Activated CD8-positive, alpha-beta memory T cell treated with anti-CD3 and anti-CD28 coated beads for 36 hours (primary cell): Measurements from ENCODE around the gene TIMM17A. TPM values are rescaled to one million over a fixed set of nuclear protein-coding genes. Genes with fewer than 3 reads are reported as not detected.

Source experiments
- CTCF ChIA-PET: fragments of 350-600 bp; sonication (Branson Sonifier 250); formaldehyde crosslinking; loops from one replicate; lab custom pipeline; 2021; ENCODE audit warnings: antibody characterized with exemption; lab: Charles Lee
- POLR2A ChIA-PET: fragments of 350-600 bp; sonication (Branson Sonifier 250); formaldehyde crosslinking; loops from one replicate; lab custom pipeline; 2021; ENCODE audit warnings: antibody characterized with exemption; lab: Charles Lee
- total RNA-seq, 2 experiments: library from RNA; stranded (reverse); gene quantifications; one replicate each; pipeline ENCODE4 v1.2.3, GENCODE V29; 2021

The TIMM17A gene
- total RNA-seq, 2 experiments from 2014 or later, result 119 to 122 TPM

DNA sequence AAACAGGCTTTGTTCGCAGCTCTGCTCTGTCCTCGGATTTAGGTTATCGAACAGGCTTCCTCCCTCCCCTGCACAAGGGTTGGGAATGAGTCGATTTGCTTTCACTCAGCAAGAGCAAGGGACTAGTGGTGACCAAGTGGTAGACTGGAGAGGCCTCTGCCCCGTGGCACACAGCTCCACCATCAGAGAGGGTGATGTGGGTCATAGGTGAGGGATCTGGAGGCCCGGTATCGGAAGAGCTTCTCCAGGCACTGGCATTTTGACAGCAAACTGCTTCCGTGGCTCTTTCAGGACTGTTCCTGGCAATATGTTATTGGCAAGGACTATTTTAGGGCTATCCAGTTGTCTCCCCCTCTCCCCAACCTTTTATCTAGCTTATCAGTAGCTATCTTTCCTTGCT, 52.0 kb downstream of the TIMM17A start:
- ChIA-PET POLR2A (no interaction called here), CTCF (interaction anchor here (0.6 to 1.8 kb wide), 4 partner anchors 10 to 128 kb away, joined by 3 to 4 read pairs (median 3); no protein-coding TSS in a partner anchor)

DNA sequence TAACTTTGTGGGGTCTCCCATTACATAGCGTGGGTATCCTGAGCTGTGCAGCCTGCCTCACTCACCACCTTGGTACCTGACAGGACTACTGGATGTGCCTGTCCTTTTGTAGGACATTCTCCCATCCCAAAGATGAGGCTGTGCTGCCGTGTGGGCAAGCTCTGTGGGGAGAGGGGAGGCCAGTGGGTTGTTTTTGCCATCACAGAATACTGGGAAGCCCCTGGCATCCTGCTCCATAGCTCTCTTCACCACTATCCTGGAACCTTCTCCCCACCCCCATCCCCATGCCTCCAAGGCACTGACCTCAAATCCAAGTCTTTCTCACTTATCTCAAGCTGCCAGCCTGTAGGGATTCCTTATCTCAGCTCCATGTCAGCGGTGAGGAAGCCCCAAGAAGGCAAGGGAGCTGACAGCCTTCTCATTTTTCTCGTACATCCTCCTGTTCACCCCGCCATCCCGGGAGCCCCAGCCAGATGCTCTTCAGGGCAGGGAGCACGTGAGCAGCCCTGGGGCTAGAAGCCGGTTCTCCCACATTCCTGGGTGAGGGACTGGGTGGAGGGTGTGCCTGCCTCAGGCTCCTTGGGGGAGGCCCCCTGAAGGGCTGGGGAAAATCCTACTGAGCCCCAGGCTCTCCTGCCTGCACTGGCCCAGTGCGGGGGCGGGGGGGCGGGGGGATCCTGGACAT, 52.6 kb downstream of the TIMM17A start:
- CTCF ChIA-PET, result interaction anchor here (0.6 to 2.0 kb wide), 5 partner anchors 9 to 128 kb away, joined by 3 to 5 read pairs (median 3); no protein-coding TSS in a partner anchor
- POLR2A ChIA-PET, result no interaction called here

DNA sequence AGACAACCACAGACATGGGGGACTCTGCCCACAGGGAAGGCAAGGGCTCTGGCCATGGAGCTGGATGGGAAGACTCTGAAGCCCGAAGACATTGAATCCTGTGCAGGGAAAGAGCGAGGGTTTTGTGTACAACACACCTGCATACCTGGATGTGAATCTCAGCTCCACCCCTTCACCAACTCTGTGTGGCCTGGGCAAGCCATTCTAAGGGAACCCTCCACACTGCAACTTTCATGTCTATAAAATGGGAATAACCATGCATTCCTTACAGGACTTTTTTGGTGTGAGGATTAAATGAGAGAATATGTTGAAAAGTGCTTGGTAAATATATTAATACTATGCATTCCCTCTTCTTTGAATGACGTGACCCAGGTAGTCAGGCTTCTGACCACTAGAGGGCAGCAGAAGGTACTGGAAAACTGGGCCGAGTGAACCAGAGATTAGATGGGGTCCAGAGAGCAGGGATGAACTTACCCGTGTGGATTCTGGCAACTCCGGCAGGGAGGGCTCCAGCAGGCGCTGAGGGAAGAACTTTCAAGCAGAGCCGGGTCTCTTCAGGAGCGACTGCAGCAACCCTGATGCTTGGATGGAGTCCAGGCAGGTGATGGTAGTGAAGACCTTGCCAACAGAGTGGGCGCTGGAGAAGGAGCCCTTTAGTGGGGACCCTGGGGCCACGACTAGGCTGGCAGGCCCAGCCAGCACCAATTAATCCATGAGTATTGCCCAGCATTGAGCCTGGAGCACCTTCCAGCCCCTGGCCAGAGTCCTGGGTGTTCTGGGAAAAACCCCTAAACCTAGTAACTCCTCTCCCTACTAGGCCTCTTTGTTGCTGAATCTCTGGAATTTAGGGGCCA, 54.2 kb downstream of the TIMM17A start:
- CTCF ChIA-PET, result interaction anchor here (0.5 to 2.3 kb wide), 10 partner anchors 8 to 131 kb away, joined by 3 to 8 read pairs (median 4); partner anchors contain the start of gene RNPEP

DNA sequence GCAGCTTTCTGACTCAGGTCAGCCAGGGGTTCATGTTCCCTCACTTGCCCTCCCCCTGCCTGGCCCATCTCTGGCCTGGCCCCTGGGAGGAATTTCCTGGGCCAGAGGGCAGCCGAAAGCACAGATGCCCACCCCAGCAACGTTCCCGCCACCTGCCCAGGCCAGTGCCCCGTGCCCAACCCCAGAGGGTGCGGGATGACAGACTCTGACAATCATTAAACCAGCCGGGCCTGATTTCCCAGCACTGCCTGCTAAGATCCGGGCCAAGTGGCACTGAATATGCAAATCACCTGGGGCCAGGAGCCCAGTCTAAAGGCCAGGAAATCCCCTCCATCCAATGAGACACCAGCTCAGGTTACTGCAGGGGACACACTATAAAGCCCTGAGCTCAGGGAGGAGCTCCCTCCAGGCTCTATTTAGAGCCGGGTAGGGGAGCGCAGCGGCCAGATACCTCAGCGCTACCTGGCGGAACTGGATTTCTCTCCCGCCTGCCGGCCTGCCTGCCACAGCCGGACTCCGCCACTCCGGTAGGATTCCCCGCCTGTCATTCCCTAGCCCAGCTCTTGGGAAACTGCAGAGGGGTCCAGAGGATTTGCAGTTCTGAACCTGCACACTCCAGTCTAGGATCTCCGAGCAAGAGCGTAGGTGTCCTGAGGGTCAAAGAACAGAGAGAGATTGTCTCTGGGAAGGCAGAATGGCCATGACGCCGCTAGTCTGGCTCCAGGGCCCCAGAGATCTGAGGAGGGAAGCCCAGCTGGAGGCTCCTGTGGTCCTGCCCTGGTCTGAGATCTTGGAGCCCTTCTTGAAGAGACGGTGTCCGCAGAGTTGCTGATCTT, 55.1 kb downstream of the TIMM17A start, which contains the start of gene ELF3:
ELF3 (plus strand) TSS at position 408 of the 836 bp plus-strand sequence. CDS start 550 bp downstream, outside the sequence.
- CTCF ChIA-PET, result interaction anchor here (0.5 to 2.3 kb wide), 6 partner anchors 9 to 130 kb away, joined by 3 to 8 read pairs (median 4); no protein-coding TSS in a partner anchor
- POLR2A ChIA-PET, result no interaction called here

More for the DNA sequence above, 54.2 kb downstream of the TIMM17A start:
- POLR2A ChIA-PET, result no interaction called here

DNA sequence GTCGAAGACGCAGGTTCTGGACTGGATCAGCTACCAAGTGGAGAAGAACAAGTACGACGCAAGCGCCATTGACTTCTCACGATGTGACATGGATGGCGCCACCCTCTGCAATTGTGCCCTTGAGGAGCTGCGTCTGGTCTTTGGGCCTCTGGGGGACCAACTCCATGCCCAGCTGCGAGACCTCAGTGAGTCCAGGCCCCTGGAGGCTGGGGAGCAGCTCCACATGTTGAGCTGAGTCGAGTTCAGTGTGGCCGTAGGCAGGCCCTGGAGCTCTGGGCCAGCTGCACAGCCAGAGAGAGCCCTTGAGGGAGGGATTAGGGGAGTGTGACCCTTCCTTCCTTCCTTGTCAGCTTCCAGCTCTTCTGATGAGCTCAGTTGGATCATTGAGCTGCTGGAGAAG, 56.7 kb downstream of the TIMM17A start:
- POLR2A ChIA-PET, result no interaction called here

DNA sequence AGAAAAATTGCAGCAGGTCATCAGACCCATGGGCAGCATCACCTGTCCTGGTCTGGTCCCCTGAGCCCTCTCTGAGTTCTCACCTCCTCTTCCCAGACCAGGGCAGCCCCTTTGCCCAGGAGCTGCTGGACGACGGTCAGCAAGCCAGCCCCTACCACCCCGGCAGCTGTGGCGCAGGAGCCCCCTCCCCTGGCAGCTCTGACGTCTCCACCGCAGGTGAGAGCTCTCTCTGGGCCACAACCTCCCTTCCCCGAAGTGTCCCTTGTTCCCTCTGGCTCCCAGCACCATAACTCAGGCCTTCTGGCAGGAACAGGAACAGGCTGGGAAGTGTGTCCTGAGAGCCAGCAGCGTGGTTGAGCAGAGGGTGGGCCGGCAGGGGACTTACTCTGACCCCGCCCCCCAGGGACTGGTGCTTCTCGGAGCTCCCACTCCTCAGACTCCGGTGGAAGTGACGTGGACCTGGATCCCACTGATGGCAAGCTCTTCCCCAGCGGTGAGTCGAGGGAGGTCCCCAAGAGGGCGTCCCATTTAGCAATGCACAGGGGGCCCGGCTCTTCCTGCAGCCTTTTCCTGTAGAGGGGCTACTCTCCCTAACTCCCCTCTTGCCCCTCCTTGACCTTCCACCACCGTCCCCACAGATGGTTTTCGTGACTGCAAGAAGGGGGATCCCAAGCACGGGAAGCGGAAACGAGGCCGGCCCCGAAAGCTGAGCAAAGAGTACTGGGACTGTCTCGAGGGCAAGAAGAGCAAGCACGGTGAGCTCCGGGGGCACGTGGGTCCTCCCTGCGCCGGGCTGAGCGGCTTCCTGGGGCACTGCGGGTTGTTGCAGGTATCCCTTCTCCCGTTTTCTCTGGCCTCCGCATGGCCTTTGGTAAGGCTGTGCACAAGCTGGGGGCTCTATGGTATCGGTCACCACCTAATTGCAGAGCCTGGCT, 57.5 kb downstream of the TIMM17A start:
- CTCF ChIA-PET, result interaction anchor here (0.6 to 1.4 kb wide), 3 partner anchors 10 to 117 kb away, joined by 3 to 5 read pairs (median 3); no protein-coding TSS in a partner anchor
- POLR2A ChIA-PET, result no interaction called here

More for the DNA sequence above, 56.7 kb downstream of the TIMM17A start:
- CTCF ChIA-PET, result interaction anchor here (1.4 to 2.3 kb wide), 2 partner anchors 116 to 123 kb away, joined by 5 to 8 read pairs; no protein-coding TSS in a partner anchor

DNA sequence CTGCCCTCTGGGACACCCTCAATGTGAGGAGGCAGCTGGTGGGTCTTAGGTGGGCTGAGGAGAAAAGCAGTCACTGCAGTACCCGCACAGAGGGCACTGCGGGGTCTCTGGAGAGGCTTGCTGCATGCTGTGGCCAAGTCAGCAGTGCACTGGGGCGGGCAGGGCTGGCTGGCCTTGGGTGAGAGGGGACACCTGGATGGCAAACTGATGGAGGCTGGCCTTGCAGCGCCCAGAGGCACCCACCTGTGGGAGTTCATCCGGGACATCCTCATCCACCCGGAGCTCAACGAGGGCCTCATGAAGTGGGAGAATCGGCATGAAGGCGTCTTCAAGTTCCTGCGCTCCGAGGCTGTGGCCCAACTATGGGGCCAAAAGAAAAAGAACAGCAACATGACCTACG, 58.3 kb downstream of the TIMM17A start:
- ChIA-PET CTCF (interaction anchor here (0.6 to 0.9 kb wide), 2 partner anchors 74 to 99 kb away, joined by 3 read pairs; no protein-coding TSS in a partner anchor), POLR2A (no interaction called here)

DNA sequence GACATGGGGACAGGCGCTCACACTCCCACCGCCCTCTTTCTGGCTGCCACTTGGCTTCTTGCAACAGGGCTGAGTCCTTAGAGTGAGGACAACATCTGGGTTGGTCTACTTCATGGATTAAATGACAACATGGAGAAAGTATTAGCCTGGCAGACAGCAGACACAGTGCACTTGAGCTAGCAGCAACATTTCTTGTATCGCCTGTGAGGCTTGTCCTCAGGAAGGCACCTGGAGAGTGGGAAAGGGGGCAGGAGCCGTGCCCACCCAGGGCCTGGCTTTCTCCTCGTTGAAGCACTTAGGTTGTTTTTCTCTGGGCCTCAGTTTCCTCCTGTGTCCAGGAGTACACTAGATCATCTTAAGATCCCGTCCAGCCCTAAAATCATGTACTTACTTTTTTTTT, 58.8 kb downstream of the TIMM17A start:
- ChIA-PET CTCF (interaction anchor here (0.9 to 1.5 kb wide), 2 partner anchors 15 to 99 kb away, joined by 3 read pairs; no protein-coding TSS in a partner anchor), POLR2A (no interaction called here)

DNA sequence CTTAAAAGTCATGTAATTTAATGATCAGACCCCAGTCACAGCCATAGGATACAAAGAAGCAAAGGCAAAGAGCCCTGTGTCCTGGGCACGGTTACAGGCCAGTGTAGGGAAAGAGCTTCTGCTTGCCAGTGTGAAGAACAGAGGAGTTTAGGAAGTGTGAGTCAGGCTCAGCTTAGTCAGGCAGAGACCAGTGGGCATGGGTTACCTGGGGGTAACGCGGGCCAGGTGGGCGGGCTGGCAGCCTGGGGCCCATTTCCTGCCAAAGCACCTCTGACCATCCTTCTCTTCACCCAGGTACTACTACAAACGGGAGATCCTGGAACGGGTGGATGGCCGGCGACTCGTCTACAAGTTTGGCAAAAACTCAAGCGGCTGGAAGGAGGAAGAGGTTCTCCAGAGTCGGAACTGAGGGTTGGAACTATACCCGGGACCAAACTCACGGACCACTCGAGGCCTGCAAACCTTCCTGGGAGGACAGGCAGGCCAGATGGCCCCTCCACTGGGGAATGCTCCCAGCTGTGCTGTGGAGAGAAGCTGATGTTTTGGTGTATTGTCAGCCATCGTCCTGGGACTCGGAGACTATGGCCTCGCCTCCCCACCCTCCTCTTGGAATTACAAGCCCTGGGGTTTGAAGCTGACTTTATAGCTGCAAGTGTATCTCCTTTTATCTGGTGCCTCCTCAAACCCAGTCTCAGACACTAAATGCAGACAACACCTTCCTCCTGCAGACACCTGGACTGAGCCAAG, 59.8 kb downstream of the TIMM17A start:
- POLR2A ChIA-PET, result no interaction called here
- CTCF ChIA-PET, result interaction anchor here (0.5 to 1.5 kb wide), 2 partner anchors 16 to 69 kb away, joined by 3 read pairs; no protein-coding TSS in a partner anchor

DNA sequence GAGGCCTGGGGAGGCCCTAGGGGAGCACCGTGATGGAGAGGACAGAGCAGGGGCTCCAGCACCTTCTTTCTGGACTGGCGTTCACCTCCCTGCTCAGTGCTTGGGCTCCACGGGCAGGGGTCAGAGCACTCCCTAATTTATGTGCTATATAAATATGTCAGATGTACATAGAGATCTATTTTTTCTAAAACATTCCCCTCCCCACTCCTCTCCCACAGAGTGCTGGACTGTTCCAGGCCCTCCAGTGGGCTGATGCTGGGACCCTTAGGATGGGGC, 60.3 kb downstream of the TIMM17A start:
- CTCF ChIA-PET, result interaction anchor here (1.5 kb wide), 1 partner anchor 16 kb away, joined by 3 read pairs; no protein-coding TSS in a partner anchor
- POLR2A ChIA-PET, result no interaction called here

DNA sequence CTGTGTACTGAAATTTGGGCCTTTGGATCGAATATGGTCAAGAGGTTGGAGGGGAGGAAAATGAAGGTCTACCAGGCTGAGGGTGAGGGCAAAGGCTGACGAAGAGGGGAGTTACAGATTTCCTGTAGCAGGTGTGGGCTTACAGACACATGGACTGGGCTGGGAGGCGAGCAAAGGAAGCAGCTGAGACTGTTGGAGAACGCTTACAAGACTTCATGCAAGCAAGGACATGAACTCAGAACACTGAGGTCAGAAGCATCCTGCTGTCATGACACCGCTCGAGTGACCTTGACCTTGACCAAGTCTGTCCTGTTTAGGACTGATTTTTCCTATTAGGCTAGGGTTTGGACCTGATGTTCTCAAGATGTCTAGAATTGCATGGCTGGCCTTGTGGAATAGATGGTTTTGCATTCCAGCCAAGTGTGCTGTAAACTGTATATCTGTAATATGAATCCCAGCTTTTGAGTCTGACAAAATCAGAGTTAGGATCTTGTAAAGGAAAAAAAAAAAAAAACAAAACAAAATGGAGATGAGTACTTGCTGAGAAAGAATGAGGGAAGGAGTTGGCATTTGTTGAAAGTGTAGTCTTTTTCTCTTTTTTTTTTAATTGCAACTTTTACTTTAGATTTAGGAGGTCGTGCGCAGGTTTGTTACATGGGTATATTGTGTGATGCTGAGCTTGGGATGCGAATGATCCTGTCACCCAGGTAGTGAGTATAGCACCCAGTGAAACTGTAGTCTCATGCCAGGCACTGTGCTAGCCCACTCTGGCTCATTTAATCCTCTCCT, 60.9 kb downstream of the TIMM17A start:
- CTCF ChIA-PET, result interaction anchor here (1.9 kb wide), 1 partner anchor 9 kb away, joined by 4 read pairs; no protein-coding TSS in a partner anchor
- POLR2A ChIA-PET, result no interaction called here

DNA sequence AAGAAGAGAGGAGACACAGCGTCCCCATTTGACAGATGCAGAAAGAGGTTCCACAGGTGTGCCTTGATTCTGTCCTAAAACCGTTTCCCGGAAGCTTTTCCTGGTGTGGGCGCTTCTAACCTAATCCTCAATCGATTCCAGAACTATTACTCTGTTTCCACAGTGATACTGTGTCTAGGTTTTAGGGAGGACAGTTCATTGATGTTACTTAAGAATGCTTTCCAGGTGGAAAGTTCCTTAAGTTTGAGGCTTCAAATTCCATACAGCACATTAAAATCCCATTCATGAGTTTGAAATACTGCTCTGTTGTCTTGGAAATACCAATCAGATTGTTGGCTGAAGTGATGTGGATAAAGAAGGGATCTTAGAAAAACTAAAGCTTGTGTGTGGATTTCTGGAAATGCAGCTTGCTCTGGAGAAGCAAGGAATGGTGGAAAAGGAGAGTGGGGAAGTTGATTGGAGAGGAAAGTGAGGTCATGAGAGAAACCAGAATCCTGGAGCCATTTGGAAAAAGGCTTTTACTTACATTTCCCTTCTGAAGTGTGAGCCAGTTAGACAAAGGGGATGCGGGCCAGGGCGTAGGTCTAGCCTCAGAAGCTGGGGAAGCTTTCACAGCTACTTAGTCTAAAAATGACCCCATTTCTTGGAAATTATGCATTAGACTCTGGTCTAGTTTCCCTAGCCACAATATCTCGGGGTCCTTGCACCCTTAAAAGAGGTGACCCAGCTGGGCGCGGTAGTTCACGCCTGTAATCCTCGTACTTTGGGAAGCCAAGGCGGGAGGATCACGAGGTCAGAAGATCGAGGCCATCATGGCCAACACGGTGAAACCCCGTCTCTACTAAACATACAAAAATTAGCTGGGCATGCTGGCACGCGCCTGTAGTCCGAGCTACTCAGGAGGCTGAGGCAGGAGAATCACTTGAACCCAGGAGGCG, 61.8 kb downstream of the TIMM17A start:
- ChIA-PET CTCF (interaction anchor here (0.9 to 1.9 kb wide), 2 partner anchors 10 to 117 kb away, joined by 3 to 4 read pairs; no protein-coding TSS in a partner anchor), POLR2A (no interaction called here)

DNA sequence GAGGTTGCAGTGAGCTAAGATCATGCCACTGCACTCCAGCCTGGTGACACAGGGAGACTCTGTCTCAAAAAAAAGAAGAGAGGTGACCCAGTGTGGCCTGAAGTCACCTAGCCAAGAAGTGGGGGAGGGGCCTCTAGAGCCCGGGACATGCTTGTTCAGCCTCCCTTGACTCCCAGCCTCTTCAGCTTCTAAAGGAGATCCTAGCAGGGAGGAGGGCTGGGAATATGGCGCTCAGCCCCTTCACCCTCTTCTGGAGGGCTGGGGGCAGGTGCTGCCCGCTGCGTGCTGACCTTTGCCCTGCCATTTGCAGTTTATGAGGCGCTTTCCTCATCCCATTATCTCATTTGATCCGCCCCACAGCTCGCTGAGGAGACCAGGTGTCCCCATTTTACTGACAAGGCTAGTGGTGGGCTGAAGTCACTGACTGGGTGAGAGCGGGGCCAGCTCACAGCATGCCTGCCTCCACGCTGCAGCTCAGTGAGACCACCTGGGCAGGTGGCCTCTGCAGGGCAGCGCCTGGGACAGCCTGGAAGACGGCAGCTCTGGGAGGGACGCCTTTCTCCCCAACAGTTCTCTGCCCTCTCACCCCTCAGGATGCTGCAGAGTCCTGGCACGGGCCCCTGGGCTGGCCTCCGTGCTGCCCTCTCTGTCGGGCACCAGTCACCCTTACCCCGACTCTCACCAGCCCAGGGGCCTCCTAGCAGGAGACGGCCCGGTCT, 62.6 kb downstream of the TIMM17A start:
- CTCF ChIA-PET, result interaction anchor here (0.9 to 1.9 kb wide), 2 partner anchors 11 to 116 kb away, joined by 3 to 4 read pairs; no protein-coding TSS in a partner anchor
- POLR2A ChIA-PET, result no interaction called here

DNA sequence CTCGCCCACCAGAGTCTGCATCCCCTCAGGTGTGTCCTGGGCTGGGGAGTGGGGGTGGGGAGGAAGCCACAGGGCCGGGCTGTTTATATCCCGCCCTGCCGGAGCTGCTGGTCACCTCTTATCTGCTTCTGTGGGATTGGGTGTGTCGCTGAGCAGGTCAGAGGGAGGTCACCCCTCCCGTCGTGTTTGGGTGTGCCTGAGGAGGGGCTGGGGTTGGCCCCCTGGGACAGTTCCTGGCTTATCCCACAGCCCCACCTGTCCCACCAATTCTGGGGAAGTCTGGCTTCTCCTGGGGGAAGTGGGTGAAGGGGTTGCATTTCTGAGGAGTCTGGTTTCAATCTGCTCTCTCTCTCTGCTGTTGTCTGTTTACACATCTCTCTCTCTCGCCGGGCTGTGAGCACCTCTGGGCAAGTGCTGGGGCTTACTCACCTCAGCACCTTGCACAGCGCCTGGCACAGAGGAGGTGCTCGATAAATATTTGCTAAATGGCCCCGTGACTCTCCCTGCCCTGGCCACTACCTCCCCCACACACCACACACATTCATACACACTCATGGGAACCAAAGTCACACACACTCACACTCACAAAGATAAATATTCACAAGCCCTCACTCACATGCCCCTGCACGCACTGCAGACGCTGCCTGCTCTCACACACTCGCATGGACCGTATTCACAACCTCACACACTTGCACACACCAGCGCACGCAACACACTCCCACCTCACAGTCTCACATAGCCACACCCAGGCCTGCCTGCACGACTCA, 63.3 kb downstream of the TIMM17A start:
- ChIA-PET POLR2A (no interaction called here), CTCF (no interaction called here)
